Measurements from ENCODE around the gene ANKRD13D. TPM values are rescaled to one million over a fixed set of nuclear protein-coding genes. Genes with fewer than 3 reads are reported as not detected.

The ANKRD13D gene
- total RNA-seq, 1 experiment from 2014 or later = 58.9 TPM

DNA sequence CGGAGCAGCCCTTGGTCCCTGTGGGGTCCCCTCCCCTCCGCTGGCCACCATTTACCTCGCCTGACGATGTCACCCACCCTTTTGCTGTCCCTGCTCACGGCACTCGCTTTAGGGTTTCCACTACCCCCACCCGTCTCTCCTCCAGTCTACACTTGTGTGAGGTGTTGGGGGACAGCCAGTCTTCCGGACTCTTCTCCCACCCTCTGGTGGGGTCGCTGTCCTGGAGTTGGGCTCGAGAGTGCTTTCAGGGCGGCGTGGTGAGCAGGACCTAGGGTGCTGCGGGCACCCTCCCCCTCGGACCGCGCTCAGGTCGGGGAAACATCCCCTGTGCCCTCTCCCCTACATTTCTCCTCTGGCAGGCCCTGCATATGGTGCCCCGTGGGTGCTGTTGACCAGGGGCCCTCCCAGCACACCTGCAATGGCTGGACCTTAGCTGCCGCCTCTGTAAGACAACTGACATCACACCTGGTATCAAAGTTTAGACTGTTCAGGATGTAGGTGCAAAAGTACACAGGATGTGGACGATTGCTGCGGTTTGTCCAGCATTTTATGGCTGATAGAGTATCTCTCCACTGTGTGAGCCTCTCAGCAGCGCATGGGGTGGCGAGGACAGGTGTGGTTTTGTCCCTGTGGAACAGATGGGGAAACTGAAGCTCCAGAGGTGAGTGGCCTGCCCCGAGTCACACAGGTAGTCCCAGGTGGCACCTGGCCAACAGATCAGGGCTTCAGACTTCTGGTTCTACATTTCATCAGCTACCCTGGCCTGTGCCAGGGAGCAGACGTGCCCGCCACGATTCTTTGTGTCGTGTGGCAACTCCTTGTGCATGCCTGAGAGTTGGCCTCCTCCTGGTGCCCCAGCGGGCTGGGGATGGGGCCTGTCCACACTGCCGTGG, 21.7 kb upstream of the ANKRD13D start:
- TSS peak; percentile 39 for BruUV-seq (replicated peaks)
- H3K36me3 ChIP-seq (ENCODE audit: low read depth, low read length) = peaks cover 7% of the 10 kb centered on the region; the same call in 1 of the 2 replicates
- H3K4me2 ChIP-seq (ENCODE audit: low read length) = peak overlapping the region; percentile 95
- no peaks in the 10 kb centered on the region for H3K9me2 ChIP-seq (replicated peaks; ENCODE audit: low read length)
- DNase-seq = peak; percentile 84
- peak overlapping the region; percentile 4; the same call in 1 of the 2 replicates for H2AFZ ChIP-seq (ENCODE audit: low read length)
- peak overlapping the region; percentile 74 for H3K4me3 ChIP-seq (ENCODE audit: low read length)
- no peaks in the 10 kb centered on the region for H3F3A ChIP-seq (ENCODE audit: low read length, unreplicated experiment)
- ChIA-PET POLR2A (ENCODE audit: unreplicated experiment) (no interaction called here), CTCF (no interaction called here)
- intact Hi-C loops (cut with micrococcal nuclease) = loop anchor here (1.0 to 5.0 kb wide), 3 partner anchors 35 to 77 kb away; partner anchors contain the start of gene SSH3
- peak overlapping the region; percentile 83 for H3K9ac ChIP-seq (ENCODE audit: low read length)
- H4K20me1 ChIP-seq (ENCODE audit: low read length) = peaks cover 38% of the 10 kb centered on the region
- peaks cover 47% of the 10 kb centered on the region for H3K4me1 ChIP-seq (ENCODE audit: insufficient read depth, low read length)
- H3K27ac ChIP-seq (ENCODE audit: low read length) = peak overlapping the region; percentile 67
- peak; percentile 39 for ATAC-seq
- H3K79me2 ChIP-seq (ENCODE audit: low read length) = peaks cover 59% of the 10 kb centered on the region
- H3K27me3 ChIP-seq (ENCODE audit: low read length) = no peaks in the 10 kb centered on the region
- H3K9me3 ChIP-seq (ENCODE audit: low read length) = no peaks in the 10 kb centered on the region
- TF ChIP-seq EZH2phosphoT487 (IDR thresholded peaks at IDR 0.05; ENCODE audit: borderline replicate concordance, low read length) = no peak
- TF ChIP-seq EZH2 (IDR thresholded peaks at IDR 0.05; ENCODE audit: low read length, unreplicated experiment) = no peak
- TF ChIP-seq, protein P1, sequence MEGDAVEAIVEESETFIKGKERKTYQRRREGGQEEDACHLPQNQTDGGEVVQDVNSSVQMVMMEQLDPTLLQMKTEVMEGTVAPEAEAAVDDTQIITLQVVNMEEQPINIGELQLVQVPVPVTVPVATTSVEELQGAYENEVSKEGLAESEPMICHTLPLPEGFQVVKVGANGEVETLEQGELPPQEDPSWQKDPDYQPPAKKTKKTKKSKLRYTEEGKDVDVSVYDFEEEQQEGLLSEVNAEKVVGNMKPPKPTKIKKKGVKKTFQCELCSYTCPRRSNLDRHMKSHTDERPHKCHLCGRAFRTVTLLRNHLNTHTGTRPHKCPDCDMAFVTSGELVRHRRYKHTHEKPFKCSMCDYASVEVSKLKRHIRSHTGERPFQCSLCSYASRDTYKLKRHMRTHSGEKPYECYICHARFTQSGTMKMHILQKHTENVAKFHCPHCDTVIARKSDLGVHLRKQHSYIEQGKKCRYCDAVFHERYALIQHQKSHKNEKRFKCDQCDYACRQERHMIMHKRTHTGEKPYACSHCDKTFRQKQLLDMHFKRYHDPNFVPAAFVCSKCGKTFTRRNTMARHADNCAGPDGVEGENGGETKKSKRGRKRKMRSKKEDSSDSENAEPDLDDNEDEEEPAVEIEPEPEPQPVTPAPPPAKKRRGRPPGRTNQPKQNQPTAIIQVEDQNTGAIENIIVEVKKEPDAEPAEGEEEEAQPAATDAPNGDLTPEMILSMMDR (conservative IDR thresholded peaks at IDR 0.05; ENCODE audit: low read depth, low read length) = no peak

DNA sequence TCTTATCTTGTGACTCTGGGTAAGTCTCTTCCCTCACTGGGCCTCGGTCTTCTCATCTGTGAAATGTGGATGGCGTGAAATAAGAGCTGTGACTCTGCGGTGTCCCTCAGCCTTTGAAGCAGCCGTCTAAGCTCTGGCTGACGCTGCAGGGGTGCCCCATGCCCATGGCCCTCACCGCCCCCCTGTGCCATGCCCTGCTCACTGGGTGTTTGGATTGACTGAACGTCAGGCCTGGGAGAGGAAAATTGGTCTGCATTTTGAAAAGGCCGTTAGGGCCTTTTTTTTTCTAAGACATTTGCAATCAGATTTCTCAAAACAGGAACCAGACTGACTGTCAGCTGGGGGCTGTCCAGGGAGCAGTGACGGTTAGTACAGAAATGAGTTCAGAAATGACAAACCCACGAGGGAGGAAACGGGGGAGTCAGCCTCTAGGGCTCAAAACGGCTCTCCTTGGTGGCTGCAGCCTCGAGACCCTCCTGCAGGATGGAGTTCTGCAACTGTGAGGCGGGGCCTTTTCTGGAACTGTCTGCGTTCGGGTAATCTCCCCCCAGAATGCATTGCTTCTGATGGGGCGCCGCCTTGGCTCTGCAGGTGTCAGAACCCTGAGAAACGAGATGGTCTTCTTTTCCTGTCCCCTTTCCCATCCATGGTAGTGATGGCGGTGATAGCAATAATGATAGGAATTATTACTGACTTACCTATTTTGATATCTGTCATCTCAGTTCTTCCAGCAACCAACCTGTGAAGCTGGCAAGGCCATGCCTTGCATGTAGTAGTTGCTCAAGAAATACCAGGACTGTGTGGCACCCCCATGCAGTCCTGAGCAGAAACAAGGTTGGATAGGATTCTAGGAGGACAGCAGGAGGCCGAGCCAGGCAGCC, 20.8 kb upstream of the ANKRD13D start:
- peaks cover 68% of the 10 kb centered on the region for H3K79me2 ChIP-seq (ENCODE audit: low read length)
- H3K4me1 ChIP-seq (ENCODE audit: insufficient read depth, low read length) = peaks cover 38% of the 10 kb centered on the region
- no peaks in the 10 kb centered on the region for H3K27me3 ChIP-seq (ENCODE audit: low read length)
- peak overlapping the region; percentile 74 for H3K4me3 ChIP-seq (ENCODE audit: low read length)
- no peaks in the 10 kb centered on the region for H3K9me3 ChIP-seq (ENCODE audit: low read length)
- H3K9ac ChIP-seq (ENCODE audit: low read length) = peak overlapping the region; percentile 83; the same call in 1 of the 2 replicates
- BruUV-seq (replicated peaks) = no TSS peak
- H3K9me2 ChIP-seq (replicated peaks; ENCODE audit: low read length) = no peaks in the 10 kb centered on the region
- intact Hi-C loops (cut with micrococcal nuclease) = loop anchor here (5.0 kb wide), 1 partner anchor 34 kb away; the partner anchor contains the start of gene SSH3
- H3K27ac ChIP-seq (ENCODE audit: low read length) = peak overlapping the region; percentile 67
- H2AFZ ChIP-seq (ENCODE audit: low read length) = no peak overlapping the region
- H3K36me3 ChIP-seq (ENCODE audit: low read depth, low read length) = peaks cover 12% of the 10 kb centered on the region; the same call in 1 of the 2 replicates
- ChIA-PET CTCF (no interaction called here), POLR2A (ENCODE audit: unreplicated experiment) (no interaction called here)
- DNase-seq = no peak
- H4K20me1 ChIP-seq (ENCODE audit: low read length) = peaks cover 47% of the 10 kb centered on the region
- no peaks in the 10 kb centered on the region for H3F3A ChIP-seq (ENCODE audit: low read length, unreplicated experiment)
- TF ChIP-seq, protein P1 (conservative IDR thresholded peaks at IDR 0.05; ENCODE audit: low read depth, low read length) = no peak
- TF ChIP-seq EZH2 (IDR thresholded peaks at IDR 0.05; ENCODE audit: low read length, unreplicated experiment) (no peak), EZH2phosphoT487 (IDR thresholded peaks at IDR 0.05; ENCODE audit: borderline replicate concordance, low read length) (no peak)
- ATAC-seq = no peak
- peak overlapping the region; percentile 95 for H3K4me2 ChIP-seq (ENCODE audit: low read length)
